SH-SY5Y (cell line): ENCODE data around the gene DRD2.

Experiments
- GATA2 ChIP-seq: IDR thresholded peaks from 2 replicates; pipeline ENCODE4 v1.6.1; 2011; ENCODE audit warnings: mild to moderate bottlenecking, low read depth, low read length
- GATA3 ChIP-seq: IDR thresholded peaks from 2 replicates; pipeline ENCODE4 v1.6.1; 2011; ENCODE audit warnings: low read depth, mild to moderate bottlenecking, low read length, moderate library complexity

DRD2 gene

DNA sequence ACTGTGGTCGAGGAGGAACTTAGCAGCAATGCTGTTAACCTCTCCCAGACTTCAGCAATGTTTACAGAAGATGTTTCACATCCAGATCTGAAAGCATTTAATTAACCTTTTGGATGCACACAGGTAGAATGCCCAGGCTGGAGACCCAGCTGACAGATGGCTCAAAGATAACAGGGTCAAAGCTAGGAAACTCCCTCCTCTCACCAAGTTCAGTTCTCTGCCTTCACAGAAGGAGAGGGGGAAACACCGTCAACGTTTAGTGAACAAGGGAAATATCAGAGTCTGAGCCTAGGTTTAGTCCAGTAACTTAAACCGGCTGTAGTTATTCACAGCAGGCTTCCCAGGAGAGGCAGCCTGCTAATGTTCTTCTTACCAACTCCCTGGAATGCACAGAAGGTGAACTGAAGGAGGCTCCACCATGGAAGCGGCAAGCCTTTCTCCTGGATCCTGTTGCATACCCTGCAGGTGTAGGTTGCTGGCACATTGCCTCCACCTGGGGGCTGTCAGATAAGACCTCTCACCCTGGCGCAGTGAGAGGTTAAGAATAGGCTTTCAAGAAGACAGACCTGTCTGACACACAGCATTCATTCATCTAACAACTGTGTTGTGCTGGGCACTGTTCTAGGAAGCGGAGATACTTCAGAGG is 111.1 kb downstream of the DRD2 start:
- no peak for TF ChIP-seq GATA3
- no peak for TF ChIP-seq GATA2

DNA sequence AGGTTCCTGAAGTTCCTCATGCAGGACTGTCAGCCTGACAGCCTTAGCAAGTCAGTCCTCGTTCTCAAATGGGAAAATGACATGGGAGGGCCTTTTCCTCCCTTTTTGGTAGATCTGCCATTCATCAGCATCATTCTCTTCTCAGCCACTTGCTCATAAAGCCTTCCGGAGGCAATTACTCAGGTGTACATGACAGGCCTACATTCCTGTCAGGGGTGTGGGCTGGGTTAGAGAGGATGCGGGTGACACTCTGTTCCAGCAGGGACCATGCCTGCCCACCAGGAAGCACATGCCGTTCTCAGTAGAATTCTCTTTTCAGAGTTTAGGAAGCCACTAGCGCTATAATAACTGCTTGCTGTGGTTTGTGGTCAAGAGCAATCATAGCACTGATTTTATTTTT is 111.8 kb downstream of the DRD2 start:
- TF ChIP-seq GATA3 (no peak), GATA2 (no peak)
